GM12878 (cell line): ENCODE data around the gene PCDHGA6. TPM values are rescaled to one million over a fixed set of nuclear protein-coding genes. Genes with fewer than 3 reads are reported as not detected.

Experiments
- ATAC-seq: fragments of 200-7000 bp; cut with Tn5 transposase; 3 replicates; pipeline ENCODE4 v1.9.1; 2020; ENCODE audit warnings: mild to moderate bottlenecking, moderate library complexity
- BruUV-seq: library from RNA; stranded (reverse); fragments of 400-500 nt; replicated peaks from 2 replicates; lab custom pipeline; 2021; lab: Mats Ljungman, UMichigan
- CTCF ChIA-PET: fragments of 300-600 bp; sonication (Branson Sonifier 250); formaldehyde crosslinking; extraction: SDS; loops from one replicate; lab custom pipeline; 2021; ENCODE audit warnings: inconsistent platforms; lab: Yijun Ruan, JAX
- POLR2A ChIA-PET: fragments of 350-600 bp; formaldehyde crosslinking; extraction: SDS; loops from one replicate; lab custom pipeline; 2021; ENCODE audit warnings: inconsistent platforms; lab: Charles Lee
- RAD21 ChIA-PET: fragments of 300-600 bp; sonication (Branson Sonifier 250); formaldehyde crosslinking; loops from one replicate; lab custom pipeline; 2023; ENCODE audit warnings: antibody characterized with exemption; ENCODE audit not compliant: unreplicated experiment; lab: Charles Lee
- SMC1A ChIA-PET: fragments of 300-600 bp; sonication (Branson Sonifier 250); formaldehyde crosslinking; loops from one replicate; lab custom pipeline; 2023; ENCODE audit not compliant: unreplicated experiment, uncharacterized antibody; lab: Charles Lee
- DNase-seq: peaks from one replicate; pipeline ENCODE4 v3.0.0-alpha.2; 2011; ENCODE audit warnings: low read depth, low spot score
- FAIRE-seq: peaks from 3 replicates; lab custom pipeline; 2011; peaks lifted over from hg19 to GRCh38; lab: Jason Lieb, UNC
- H2AFZ ChIP-seq: 2 replicates; pipeline ENCODE4 v1.6.0; 2011; ENCODE audit warnings: low read depth, low read length, control low read depth; ENCODE audit not compliant: control insufficient read depth
- H3K27ac ChIP-seq: 2 replicates; pipeline ENCODE4 v1.5.1; 2011; ENCODE audit warnings: control low read depth; ENCODE audit not compliant: control insufficient read depth, insufficient read depth
- H3K27me3 ChIP-seq, 2 experiments: replicated peaks in 1 of 2; 2 replicates each; pipeline versions ENCODE4 v1.6.0 to v1.6.1; 2011; ENCODE audit warnings: low read length in 1 of 2; ENCODE audit not compliant: control insufficient read depth in 2 of 2, insufficient read depth in 2 of 2
- H3K36me3 ChIP-seq, 2 experiments: 2 replicates each; pipeline ENCODE4 v1.5.1; 2011; ENCODE audit warnings: low read length in 1 of 2; ENCODE audit not compliant: control insufficient read depth in 2 of 2, insufficient read depth in 2 of 2
- H3K4me1 ChIP-seq: 2 replicates; pipeline ENCODE4 v1.6.1; 2011; ENCODE audit warnings: mild to moderate bottlenecking, low read length, moderate library complexity, mixed read lengths; ENCODE audit not compliant: control insufficient read depth, insufficient read depth
- H3K4me2 ChIP-seq: 2 replicates; pipeline ENCODE4 v1.6.0; 2011; ENCODE audit warnings: control low read depth; ENCODE audit not compliant: control insufficient read depth, insufficient read depth
- H3K4me3 ChIP-seq: fragments of 200-600 bp; sonication (generic); 2 replicates; pipeline ENCODE4 v1.5.1; 2016
- H3K79me2 ChIP-seq: 2 replicates; pipeline ENCODE4 v1.6.0; 2011; ENCODE audit warnings: low read length; ENCODE audit not compliant: control insufficient read depth, insufficient read depth
- H3K9ac ChIP-seq: 2 replicates; pipeline ENCODE4 v1.8.0; 2011; ENCODE audit warnings: low read length, control low read depth, mixed read lengths; ENCODE audit not compliant: control insufficient read depth, insufficient read depth
- H3K9me3 ChIP-seq: replicated peaks from 3 replicates; pipeline ENCODE4 v1.5.1; 2011; ENCODE audit warnings: mild to moderate bottlenecking, low read length; ENCODE audit not compliant: control insufficient read depth, insufficient read depth
- H4K20me1 ChIP-seq: 2 replicates; pipeline ENCODE4 v1.6.0; 2011; ENCODE audit not compliant: control insufficient read depth, insufficient read depth
- E4F1 ChIP-seq: fragments of 450-650 bp; IDR thresholded peaks from 2 replicates; pipeline ENCODE4 v1.6.1; 2018; ENCODE audit warnings: borderline replicate concordance, mild to moderate bottlenecking; ENCODE audit not compliant: partially characterized antibody
- ESRRA ChIP-seq: IDR thresholded peaks from 2 replicates; pipeline ENCODE4 v1.6.1; 2012; ENCODE audit warnings: mild to moderate bottlenecking, low read length, improper control_type of control experiment
- HSF1 ChIP-seq: fragments of 150-350 bp; IDR thresholded peaks from 2 replicates; pipeline ENCODE4 v1.6.1; 2014; ENCODE audit warnings: mild to moderate bottlenecking, low read depth, low read length
- TARDBP ChIP-seq: IDR thresholded peaks from 2 replicates; pipeline ENCODE4 v1.6.1; 2016; ENCODE audit warnings: borderline replicate concordance
- ZSCAN29 ChIP-seq: fragments of 450-650 bp; IDR thresholded peaks from 2 replicates; pipeline ENCODE4 v1.6.1; 2017; ENCODE audit warnings: mild to moderate bottlenecking, moderate library complexity
- whole genome bisulfite sequencing: methylation state at CpG from one replicate; pipeline ENCODE4 v1.1.6; 2016; ENCODE audit warnings: low lambda C conversion rate; ENCODE audit not compliant: insufficient replicate concordance, insufficient coverage; ENCODE audit errors: missing lambda C conversion rate; 5-methylcytosine and 5-hydroxymethylcytosine counted together
- in situ Hi-C: fragments of 300-500 bp; cut with MboI; formaldehyde crosslinking; loops from 9 replicates; pipeline ENCODE4 v1.14.3; 2018; ENCODE audit warnings: mixed read lengths
- intact Hi-C: fragments of 100-400 bp; cut with micrococcal nuclease; formaldehyde crosslinking; loops from one replicate; pipeline ENCODE4 v1.14.2; 2022; ENCODE audit not compliant: unreplicated experiment
- polyA plus RNA-seq, 11 experiments: library from polyadenylated mRNA; depleted of rRNA in 4 of 11; unstranded in 6 of 11; stranded (reverse) in 5 of 11; fragments of >200 nt; fragmentation: Nextera tagmentation in 4 of 11; fragmentation: Illumina TruSeq in 1 of 11; extraction: Ambion mirVana in 4 of 11; extraction: Trizol in 1 of 11; gene quantifications; 1 replicate in 1 of 11; 2 replicates in 10 of 11; pipeline versions ENCODE4 v1.2.1 to v1.2.3, GENCODE V29; 2011 to 2016; ENCODE audit warnings: inconsistent platforms in 2 of 11, missing spikeins in 2 of 11, low read depth in 1 of 11
- total RNA-seq, 4 experiments: library from RNA; depleted of rRNA in 3 of 4; stranded (reverse); fragments of >200 nt in 3 of 4; fragmentation: Illumina TruSeq in 1 of 4; extraction: Trizol in 1 of 4; gene quantifications; 2 replicates each; pipeline versions ENCODE4 v1.2.1 to v1.2.3, GENCODE V29; 2013 to 2021

Gene PCDHGA6
- total and polyA plus RNA-seq, 10 of the 15 experiments (the other 5 are each of a cell fraction or from before 2014, with no cell fraction given), result 0.04 to 0.60 (median 0.15) TPM; not detected in 3

DNA sequence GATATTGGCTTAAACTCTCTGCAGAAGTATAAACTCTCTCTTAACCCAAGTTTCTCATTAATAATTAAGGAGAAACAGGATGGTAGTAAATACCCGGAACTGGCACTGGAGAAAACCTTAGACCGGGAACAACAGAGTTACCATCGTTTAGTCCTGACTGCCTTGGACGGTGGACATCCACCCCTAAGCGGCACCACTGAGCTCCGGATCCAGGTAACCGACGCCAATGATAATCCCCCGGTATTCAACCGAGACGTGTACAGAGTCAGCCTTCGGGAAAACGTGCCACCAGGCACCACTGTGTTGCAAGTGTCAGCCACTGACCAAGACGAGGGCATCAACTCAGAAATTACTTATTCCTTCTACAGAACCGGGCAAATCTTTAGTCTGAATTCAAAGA, 24.9 kb downstream of the PCDHGA6 start:
- Histone ChIP-seq H3K9me3 (peaks cover 18% of the 10 kb centered on the region; the same call in 2 of the 3 replicates), H3K4me1 (no peaks in the 10 kb centered on the region), H3K27me3 (no peaks in the 10 kb centered on the region), H3K27ac (no peak overlapping the region), H2AFZ (no peak overlapping the region), H4K20me1 (no peaks in the 10 kb centered on the region), H3K4me2 (no peak overlapping the region), H3K36me3 (no peaks in the 10 kb centered on the region), H3K9ac (no peak overlapping the region), H3K4me3 (no peak overlapping the region), H3K79me2 (no peaks in the 10 kb centered on the region)
- no peak for TF ChIP-seq ZSCAN29
- no peak for TF ChIP-seq ESRRA
- TF ChIP-seq HSF1, result no peak
- no peak for TF ChIP-seq E4F1
- TF ChIP-seq TARDBP, result no peak
- SMC1A ChIA-PET, result no interaction called here
- no peak for FAIRE-seq
- no TSS peak for BruUV-seq
- no peak for DNase-seq
- POLR2A ChIA-PET, result no interaction called here
- RAD21 ChIA-PET, result interaction anchor here (1.4 kb wide), 1 partner anchor 14 kb away, joined by 4 read pairs; the partner anchor contains the start of gene PCDHGA10
- WGBS, result 83% methylated on average over 15 of the region's 15 CpGs
- in situ Hi-C loops (no loop called here), intact Hi-C loops (no loop called here)
- CTCF ChIA-PET, result interaction anchor here (0.9 to 1.7 kb wide), 3 partner anchors 14 to 136 kb away, joined by 3 to 8 read pairs (median 3); partner anchors contain the start of gene PCDHGA10
- ATAC-seq, result no peak
